Measurements from ENCODE around the gene LRP11.

Gene LRP11

DNA sequence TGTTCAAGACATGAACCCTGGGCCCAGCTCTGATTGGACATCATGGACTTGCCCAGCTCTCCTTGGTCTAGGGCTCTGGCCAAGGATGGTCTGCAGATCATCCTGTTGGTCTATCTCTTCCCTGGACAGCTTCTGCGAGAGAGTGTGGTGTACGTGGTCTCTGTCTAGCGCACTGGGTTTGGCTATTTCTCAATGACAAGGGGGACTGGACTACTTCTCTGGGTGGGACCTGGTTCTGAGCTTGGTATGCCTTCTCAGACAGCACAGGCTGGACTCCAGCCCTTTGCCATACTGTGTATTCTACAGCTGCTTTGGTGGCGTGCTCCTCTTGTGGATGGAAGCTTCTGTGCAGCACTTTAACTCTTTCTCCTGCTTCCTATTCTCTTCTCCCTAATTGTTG, 42.2 kb upstream of the LRP11 start:
- H2AFZ ChIP-seq (ENCODE audit: low read length) = no peak overlapping the region
- no peaks in the 10 kb centered on the region for H4K20me1 ChIP-seq (ENCODE audit: insufficient read depth, low read length)
- H3K9ac ChIP-seq (ENCODE audit: low read length) = no peak overlapping the region
- H3K9me3 ChIP-seq (ENCODE audit: low read length) = no peaks in the 10 kb centered on the region
- H3K36me3 ChIP-seq (ENCODE audit: insufficient read depth, low read length) = no peaks in the 10 kb centered on the region
- H3K79me2 ChIP-seq (ENCODE audit: insufficient read depth, low read length) = no peaks in the 10 kb centered on the region
- H3F3A ChIP-seq (ENCODE audit: insufficient read depth, low read length) = no peaks in the 10 kb centered on the region
- no peaks in the 10 kb centered on the region for H3K9me2 ChIP-seq (ENCODE audit: low read depth, low read length)
- no peaks in the 10 kb centered on the region; the same call in 1 of the 2 replicates for H3K27me3 ChIP-seq (ENCODE audit: insufficient read depth, low read length)
- no peak overlapping the region for H3K4me3 ChIP-seq (ENCODE audit: low read depth, low read length, poor library complexity, severe bottlenecking)
- no peak overlapping the region for H3K27ac ChIP-seq (ENCODE audit: low read depth, low read length, poor library complexity, severe bottlenecking)
- TF ChIP-seq EZH2 (IDR thresholded peaks at IDR 0.05; ENCODE audit: borderline replicate concordance, low read length) = no peak
- no peak for TF ChIP-seq CTCF (IDR thresholded peaks at IDR 0.05; ENCODE audit: low read length)
- no peak overlapping the region for H3K4me2 ChIP-seq (ENCODE audit: low read length)
- H3K4me1 ChIP-seq (ENCODE audit: insufficient read depth, low read length, severe bottlenecking) = no peaks in the 10 kb centered on the region

DNA sequence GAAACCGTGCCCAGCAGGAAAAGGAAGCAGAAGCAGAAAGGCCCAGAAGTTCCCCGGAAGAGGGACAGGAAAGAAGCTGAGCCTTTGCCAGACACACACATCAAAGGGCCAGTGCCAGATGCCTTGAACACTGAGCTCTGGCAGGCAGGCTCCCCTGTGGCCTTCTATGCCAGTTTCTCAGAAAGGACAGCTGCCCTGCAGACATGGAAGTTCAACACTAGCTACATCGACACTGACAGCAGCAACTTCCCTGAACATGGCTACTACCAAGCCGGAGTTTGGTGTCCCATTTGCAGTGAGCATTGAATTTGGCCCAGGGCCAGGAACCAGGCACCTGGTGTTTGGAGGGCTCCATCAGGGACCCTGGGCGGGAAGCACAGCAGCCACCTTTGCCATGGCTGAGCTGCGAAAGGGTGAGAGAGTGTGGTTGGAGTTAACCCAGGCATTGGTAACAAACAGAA, 41.8 kb upstream of the LRP11 start:
- H3K27me3 ChIP-seq (ENCODE audit: insufficient read depth, low read length) = no peaks in the 10 kb centered on the region; the same call in 1 of the 2 replicates
- H3K4me2 ChIP-seq (ENCODE audit: low read length) = no peak overlapping the region
- H3K36me3 ChIP-seq (ENCODE audit: insufficient read depth, low read length) = no peaks in the 10 kb centered on the region
- H3K9me3 ChIP-seq (ENCODE audit: low read length) = no peaks in the 10 kb centered on the region
- no peaks in the 10 kb centered on the region for H3K4me1 ChIP-seq (ENCODE audit: insufficient read depth, low read length, severe bottlenecking)
- no peaks in the 10 kb centered on the region for H3F3A ChIP-seq (ENCODE audit: insufficient read depth, low read length)
- H3K4me3 ChIP-seq (ENCODE audit: low read depth, low read length, poor library complexity, severe bottlenecking) = no peak overlapping the region
- no peak overlapping the region for H3K9ac ChIP-seq (ENCODE audit: low read length)
- no peaks in the 10 kb centered on the region for H3K79me2 ChIP-seq (ENCODE audit: insufficient read depth, low read length)
- H4K20me1 ChIP-seq (ENCODE audit: insufficient read depth, low read length) = no peaks in the 10 kb centered on the region
- no peaks in the 10 kb centered on the region for H3K9me2 ChIP-seq (ENCODE audit: low read depth, low read length)
- no peak for TF ChIP-seq EZH2 (IDR thresholded peaks at IDR 0.05; ENCODE audit: borderline replicate concordance, low read length)
- no peak for TF ChIP-seq CTCF (IDR thresholded peaks at IDR 0.05; ENCODE audit: low read length)
- H3K27ac ChIP-seq (ENCODE audit: low read depth, low read length, poor library complexity, severe bottlenecking) = no peak overlapping the region
- H2AFZ ChIP-seq (ENCODE audit: low read length) = no peak overlapping the region

DNA sequence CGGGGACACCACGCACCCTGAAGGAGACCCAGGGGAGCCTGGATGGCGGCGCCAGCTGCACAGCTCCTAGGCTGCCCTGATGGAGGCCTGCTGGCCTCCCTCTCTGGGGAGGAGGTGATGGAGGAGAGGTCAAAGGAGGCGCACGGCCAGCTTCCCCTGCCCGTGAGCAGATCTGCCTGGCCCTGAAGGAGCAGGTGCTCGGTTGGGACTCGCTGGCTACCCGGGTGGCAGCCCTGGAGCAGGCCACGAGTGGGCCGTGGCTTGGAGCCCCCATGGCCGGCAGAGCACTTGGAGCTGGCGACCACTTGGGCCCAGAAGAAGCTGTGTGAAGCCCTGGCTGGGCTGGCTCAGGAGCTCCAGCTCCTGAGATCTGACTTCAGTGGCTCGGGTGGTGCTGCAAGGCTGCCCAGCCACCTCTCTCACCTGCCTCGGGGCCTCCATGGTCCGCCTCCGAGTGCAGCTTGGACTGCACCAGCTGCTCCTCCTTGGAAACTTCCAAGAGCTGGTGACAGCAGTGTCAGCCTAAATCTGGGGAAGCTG, 41.3 kb upstream of the LRP11 start:
- Histone ChIP-seq H3K4me1 (ENCODE audit: insufficient read depth, low read length, severe bottlenecking) (no peaks in the 10 kb centered on the region), H3K4me3 (ENCODE audit: low read depth, low read length, poor library complexity, severe bottlenecking) (no peak overlapping the region), H3K27me3 (ENCODE audit: insufficient read depth, low read length) (no peaks in the 10 kb centered on the region; the same call in 1 of the 2 replicates), H4K20me1 (ENCODE audit: insufficient read depth, low read length) (no peaks in the 10 kb centered on the region), H3K9me3 (ENCODE audit: low read length) (no peaks in the 10 kb centered on the region), H3K36me3 (ENCODE audit: insufficient read depth, low read length) (no peaks in the 10 kb centered on the region), H3K27ac (ENCODE audit: low read depth, low read length, poor library complexity, severe bottlenecking) (no peak overlapping the region), H3K9me2 (ENCODE audit: low read depth, low read length) (no peaks in the 10 kb centered on the region), H3K9ac (ENCODE audit: low read length) (no peak overlapping the region), H2AFZ (ENCODE audit: low read length) (no peak overlapping the region), H3K4me2 (ENCODE audit: low read length) (no peak overlapping the region), H3K79me2 (ENCODE audit: insufficient read depth, low read length) (no peaks in the 10 kb centered on the region), H3F3A (ENCODE audit: insufficient read depth, low read length) (no peaks in the 10 kb centered on the region)
- TF ChIP-seq CTCF (IDR thresholded peaks at IDR 0.05; ENCODE audit: low read length) (no peak), EZH2 (IDR thresholded peaks at IDR 0.05; ENCODE audit: borderline replicate concordance, low read length) (no peak)

Measured in OCI-LY1 (cell line).